ENCODE measurements around the gene PYCR2.
"Not testable (repeated sequence)": the region's sequence is repeated elsewhere in the genome, so short reads cannot be mapped to it uniquely, and the experiment has no call there.

PYCR2 gene

DNA sequence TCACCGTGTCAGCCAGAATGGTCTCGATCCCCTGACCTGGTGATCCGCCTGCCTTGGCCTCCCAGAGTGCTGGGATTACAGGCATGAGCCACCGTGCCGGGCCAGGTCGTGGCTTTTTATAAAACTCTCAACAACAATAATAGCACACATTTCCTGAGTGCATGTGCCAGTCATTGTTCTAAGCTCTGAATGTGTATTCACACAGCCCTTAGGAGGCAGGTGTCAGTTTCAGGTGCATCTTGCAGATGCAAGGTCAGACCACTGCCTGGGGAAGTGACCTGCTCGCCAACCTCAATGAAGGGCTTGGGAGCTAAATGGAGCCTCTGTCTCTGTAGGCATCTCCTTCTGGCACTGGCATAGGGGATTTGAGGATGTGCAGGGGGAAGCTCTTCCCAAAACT, 18.5 kb upstream of the PYCR2 start:
- DNase-seq (ENCODE audit: low spot score) = no peak

DNA sequence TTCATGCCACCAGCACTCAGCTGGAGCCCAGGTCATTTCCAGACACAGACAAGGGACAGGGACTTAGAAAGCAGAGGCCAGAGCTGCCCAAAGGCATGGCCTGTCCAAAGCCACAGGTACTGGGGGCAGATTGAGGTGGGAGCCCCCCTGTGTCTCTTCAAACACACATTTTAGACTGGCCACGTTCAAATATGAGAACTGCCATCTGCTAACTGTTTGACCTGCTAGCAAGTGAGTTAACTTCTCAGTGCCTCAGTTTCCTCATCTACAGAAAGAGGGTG, 17.8 kb upstream of the PYCR2 start:
- DNase-seq (ENCODE audit: low spot score) = no peak

DNA sequence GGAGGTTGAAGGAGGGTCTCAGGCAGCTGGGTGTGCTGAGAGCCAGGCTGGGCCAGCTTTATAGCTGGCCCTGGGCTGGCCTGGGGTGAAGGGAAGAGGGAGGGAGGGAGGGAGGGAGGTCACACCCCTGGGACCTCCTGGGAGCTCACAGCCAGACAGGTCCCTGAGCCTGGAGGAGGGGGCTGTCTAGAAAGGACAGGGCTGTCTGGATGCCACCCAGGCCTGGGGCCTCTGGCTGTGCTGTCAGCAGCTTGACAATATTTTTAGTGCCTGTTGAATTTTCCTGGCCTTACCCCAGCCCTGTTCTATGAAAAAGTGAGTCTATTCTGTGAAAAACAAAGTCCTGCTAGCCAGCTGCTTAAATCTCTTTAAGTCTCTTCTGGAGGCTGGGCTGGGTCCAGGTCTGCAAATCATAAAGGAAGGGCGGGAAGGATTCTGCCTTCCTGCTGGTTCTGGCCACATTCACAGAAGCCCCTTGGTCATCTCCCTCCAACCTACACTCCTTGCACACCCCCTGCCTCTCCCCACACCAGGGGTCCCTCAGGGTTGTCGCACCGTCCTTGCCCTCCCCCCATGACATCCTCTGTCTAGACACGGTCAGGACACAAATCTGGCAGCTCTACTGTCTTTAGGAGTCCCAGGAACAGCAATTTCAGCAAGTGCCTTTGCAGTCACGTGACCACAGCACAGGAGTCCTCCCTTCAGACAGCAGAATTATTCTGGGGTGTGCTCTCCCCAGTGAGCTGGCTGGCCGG, 17.3 kb upstream of the PYCR2 start, which contains the start of gene LEFTY2:
LEFTY2 (minus strand) TSS at position 34 of the 755 bp plus-strand sequence. CDS start 80 bp downstream, outside the sequence.
- DNase-seq (ENCODE audit: low spot score) = no peak

DNA sequence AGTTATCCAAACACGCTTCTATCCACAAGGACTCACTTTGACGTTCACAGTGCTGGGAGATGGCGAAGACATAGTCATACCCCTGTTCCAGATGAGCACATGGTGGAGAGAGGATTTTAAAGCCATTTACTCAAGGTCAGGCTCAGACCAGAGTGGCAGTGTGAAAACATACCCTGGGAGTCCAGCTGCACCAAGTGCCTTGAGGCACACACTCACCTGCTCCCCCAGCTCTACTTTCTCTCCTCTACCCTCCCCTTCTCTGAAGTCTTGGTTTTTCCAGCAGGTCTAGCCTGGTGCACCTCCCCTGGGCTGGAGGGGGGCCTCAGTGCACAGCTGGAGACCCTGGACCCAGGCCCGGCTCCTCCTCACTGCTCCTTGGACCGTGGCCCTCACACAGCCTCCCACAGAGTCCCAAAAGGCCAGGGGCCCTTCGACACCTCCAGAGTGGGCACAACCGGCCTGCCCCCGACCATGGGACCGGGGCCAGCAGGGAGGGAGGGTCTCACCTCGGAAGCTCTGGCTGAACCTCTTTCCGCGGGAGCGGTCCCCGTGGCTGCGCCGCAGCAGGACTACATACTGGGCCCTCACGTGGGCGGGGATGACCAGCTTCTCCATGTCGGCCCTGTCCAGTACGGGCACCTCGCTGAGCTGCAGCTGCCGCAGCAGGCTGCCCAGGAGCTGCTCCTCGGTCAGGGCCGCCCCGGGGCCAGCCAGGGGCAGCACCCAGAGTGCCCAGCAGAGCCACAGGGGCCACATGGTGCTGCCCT, 16.5 kb upstream of the PYCR2 start:
- DNase-seq (ENCODE audit: low spot score) = no peak

DNA sequence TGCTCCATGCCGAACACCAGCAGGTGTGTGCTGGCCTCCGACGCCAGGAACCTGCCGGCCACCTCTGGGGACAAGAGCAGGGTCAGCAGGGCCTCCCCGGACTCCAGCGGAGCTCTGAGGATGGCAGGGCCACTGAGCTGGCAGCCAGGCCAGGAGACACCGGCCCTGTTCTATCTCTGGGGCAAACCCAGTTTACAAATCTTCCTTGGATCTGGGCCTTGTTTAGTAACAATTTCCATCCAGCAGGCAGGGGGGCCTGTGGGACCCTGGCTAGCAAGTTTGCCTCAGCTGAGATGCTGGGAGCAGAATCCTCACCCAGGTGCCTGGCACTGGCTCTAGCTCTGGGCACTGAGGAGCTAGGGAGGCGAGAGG, 15.9 kb upstream of the PYCR2 start:
- not testable (repeated sequence) for DNase-seq (ENCODE audit: low spot score)

DNA sequence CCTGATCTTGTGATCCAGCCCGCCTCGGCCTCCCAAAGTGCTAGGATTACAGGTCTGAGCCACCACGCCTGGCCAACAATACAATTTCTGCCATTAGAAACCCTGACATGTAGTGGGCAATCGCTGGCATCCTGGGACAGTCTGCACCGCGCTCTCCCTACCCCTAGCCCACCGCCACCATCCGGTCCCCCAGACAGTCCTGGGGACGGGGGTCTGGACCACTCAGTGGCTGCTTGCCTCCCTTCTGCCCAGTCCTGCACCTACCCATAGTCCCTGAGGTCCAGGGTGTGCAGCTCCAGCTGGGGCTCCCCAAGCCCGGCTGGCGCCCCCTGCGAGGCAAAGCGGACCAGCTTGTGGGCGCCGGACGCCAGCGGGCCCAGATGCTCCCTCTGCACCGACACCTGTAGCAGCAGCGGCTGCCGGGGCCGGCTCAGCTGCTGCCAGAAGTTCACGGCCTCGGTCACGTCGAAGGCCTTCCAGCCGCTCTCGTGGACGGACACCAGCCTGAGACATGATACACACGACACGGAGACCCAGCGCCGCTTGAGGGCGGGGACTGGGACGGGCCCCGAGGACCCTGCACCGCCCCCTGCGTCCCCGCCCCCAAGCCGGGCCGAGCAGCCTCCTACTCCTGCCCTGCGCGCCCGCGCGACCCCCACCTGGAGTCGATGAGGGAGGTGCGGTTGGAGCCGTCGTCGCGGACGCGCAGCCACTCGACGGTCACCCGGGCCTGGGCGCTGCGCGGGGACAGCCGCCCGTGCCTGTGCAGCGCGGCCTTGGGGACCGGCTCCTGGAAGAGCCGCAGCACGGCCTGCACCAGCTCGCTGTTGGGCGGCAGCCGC, 15.3 kb upstream of the PYCR2 start:
- not testable (repeated sequence) for DNase-seq (ENCODE audit: low spot score)

DNA sequence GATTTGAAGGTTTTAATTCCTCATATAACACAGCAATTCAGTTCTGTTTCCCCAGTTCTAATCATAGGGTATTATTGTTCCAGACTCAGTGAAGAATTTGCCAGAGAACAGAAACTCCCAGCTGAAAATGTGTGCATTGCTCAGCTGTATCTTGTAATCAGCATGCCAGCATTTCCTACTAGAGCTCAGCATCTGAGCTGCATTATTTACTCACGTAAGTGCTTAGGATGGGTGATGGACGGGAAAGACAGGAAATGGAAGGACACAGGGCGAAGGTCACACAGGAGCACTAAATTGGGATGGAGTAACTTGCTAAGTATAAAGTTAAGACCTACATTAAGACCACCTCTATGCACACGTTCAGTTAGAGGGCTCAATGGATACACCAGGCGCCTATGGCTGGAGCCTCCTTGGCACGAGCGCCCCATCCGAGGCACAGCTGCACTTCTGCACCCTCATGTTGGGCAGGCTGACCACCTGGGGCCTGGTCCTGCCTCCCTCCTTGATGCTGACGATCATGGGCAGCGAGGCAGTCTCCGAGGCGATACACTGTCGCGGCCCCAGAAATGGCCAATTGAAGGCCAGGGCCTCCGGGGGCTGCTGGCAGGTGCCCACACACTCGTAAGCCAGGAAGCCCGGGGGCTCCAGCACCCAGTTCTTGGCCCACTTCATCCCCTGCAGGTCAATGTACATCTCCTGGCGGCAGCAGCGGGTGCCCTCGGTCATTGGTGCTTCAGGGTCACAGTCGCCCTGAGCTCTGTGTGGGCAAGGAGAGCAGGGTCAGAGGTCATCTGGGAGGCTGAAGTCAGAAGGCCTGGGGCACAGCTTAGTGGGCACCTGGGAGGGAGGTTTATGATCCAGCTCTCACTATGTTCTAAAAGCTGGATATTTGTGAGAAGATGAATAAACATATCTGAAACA, 13.3 kb upstream of the PYCR2 start:
- no peak for DNase-seq (ENCODE audit: low spot score)

DNA sequence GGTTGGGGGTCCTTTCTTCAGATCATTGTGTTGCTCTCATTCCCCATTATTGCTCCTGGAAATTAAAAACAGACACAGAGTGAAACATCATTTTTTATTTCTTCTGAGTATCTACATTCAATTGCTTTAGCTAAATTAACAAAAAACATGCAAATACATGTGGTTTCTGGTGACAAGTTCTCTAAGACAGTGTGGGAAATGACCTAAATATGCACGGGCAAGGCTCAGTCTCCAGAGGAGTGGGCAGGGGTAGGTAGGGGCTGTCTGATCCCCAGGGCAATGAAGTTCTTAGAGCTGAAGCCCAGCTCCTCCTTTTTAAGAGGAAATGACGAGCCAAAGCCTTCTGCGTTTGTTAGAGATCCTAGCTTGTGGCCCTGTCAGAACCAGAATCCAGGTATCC, 12.5 kb upstream of the PYCR2 start:
- DNase-seq (ENCODE audit: low spot score) = no peak

DNA sequence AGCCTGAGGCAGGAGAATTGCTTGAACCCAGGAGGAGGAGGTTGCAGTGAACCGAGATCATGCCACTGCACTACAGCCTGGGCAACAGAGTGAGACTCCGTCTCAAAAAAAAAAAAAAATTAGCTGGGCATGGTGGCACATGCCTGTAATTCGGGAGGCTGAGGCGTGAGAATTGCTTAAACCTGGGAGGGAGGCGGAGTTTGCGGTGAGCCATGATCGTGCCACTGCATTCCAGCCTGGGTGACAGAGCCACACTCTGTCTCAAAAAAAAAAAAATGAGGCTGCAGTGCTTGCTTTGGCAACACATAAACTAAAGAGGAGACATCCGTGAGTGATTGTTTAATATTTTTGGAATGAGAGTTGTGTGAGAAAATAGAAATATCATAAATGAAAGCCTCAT, 12.0 kb upstream of the PYCR2 start:
- not testable (repeated sequence) for DNase-seq (ENCODE audit: low spot score)

DNA sequence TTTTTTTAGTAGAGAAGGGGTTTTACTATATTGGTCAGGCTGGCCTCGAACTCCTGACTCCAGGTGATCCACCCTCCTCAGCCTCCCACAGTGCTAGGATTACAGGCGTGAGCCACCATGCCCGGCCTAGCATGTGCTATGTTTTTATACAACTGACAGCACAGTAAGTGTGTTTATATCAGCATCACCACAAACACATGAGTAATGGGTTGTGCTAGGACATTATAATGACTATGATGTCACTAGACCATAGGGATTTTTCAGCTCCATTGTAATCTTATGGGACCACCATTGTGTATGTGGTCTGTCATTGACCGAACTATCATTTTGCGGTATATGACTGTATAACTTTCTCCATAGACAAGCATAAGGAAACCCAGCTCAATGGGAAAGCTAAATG, 10.7 kb upstream of the PYCR2 start:
- DNase-seq (ENCODE audit: low spot score) = no peak

DNA sequence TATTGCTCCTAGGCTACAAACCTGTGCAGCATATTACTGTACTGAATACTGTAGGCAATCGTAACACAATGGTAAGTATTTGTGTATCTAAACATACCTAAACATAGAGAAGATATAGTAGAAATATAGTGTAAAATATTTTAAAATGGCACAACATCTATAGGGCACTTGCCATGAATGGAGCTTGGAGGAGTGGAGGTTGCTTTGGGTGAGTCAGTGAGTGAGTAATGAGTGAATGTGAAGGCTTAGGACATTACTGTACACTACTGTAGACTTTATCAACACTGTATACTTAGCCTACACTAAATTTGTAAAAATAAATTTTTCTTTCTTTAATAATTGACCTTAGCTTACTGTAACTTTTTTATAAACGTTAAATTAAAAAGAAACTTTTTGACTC, 9.0 kb upstream of the PYCR2 start:
- no peak for DNase-seq (ENCODE audit: low spot score)

DNA sequence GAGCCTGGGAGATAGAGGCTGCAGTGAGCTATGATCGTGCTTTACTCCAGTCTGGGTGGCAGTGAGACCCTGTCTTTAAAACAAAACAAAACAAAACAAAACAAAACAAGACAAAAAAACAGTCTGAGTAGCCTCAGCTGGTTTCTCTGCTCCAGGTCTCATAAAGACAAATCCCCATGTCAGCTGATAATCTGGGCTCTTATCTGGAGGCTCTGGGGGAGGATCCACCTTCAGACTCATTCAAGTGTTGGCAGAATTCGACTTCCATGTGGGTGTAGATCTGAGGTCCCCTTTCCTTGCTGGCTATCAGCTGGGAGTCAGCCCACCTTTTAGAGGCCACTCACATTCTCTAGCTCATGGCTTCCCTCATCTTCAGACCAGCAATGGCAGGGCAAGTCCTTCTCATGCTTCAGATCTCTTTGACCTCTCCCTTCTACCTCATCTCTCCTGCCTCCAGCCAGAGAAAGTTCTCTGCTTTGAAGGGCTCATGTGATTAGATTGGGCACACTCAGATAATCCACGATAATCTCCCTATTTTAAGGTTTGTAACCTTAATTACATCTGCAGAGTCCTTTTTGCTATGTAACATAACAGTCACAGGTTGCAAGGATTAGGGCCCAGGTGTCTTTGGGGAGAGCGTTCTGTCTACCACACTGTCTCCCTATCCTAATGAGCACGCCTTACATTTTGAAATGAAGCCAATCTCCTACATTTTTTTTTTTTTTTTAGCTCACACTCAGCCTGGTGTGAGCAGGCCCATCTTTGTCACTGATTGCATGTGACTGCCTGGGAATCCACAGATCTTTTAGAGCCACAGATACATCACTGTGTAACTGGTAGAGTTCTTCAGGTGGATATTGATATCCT, 7.5 kb upstream of the PYCR2 start:
- no peak for DNase-seq (ENCODE audit: low spot score)

DNA sequence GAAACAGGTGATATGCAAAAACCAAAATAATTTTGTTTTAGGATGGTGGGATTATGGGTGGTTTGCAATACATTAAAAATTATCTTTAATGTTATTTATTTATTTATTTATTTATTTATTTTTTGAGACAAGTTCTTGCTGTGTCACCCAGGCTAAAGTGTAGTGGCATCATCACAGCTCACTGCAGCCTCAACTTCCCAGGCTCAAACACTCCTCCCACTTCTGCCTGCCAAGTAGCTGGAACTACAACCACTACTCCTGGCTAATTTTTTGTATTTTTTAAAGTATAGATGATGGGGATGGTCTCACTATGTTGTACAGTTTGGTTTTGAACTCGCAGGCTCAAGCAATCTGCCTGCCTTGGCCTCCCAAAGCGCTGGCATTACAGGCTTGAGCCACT, 6.5 kb upstream of the PYCR2 start:
- DNase-seq (ENCODE audit: low spot score) = no peak

DNA sequence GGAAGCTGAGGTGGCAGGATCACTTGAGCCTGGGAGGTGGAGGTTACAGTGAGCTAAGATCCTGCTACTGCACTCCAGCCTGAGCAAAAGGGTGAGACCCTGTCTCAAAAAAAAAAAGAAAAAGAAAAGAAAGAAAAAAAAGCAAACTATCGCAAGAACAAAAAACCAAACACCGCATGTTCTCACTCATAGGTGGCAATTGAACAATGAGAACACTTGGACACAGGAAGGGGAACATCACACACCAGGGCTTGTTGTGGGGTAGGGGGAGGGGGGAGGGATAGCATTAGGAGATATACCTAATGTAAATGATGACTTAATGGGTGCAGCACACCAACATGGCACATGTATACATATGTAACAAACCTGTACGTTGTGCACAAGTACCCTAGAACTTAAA, 5.4 kb upstream of the PYCR2 start:
- DNase-seq (ENCODE audit: low spot score) = not testable (repeated sequence)

DNA sequence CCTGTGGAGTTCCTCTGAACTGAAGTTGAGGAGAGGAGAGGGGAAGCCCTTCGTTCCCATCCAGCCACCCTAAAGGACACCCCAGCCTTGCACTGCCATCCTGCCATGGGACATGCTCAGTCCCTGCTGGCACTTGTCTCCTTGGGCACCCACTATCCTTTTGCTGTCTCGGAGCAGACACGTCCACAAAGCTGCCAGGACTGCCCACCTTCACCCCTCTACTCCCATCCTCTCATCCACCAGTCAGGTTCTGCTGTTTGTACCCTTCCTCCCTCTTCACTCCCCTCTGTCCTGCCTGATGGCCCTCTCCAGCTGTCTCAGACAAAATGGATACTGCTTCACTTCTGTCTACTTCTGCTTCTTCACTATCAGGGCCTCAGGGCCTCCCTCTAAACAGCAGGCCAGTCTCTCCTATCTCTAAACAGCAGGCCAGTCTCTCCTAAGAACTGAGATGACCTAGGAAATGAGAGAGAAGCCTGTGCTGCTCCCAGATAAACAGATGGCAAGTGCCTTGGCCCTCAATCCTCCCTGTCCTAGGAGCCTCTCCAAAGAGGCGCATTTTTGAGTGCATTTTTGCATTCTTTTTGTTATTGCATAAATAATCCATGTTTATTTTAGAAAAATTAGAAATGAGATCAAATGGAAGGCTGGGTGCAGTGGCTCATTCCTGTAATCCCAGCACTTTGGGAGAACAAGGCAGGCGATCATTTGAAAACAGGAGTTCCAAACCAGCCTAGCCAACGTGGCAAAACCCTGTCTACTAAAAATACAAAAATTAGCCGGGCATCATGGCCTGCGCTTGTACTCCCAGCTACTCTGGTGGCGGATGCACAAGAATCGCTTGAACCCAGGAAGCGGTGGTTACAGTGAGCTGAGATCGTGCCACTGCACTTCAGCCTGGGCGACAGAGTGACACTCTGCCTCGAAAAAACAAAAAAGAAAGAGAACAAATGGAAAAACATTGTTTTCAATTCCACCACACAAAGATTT, 4.4 kb upstream of the PYCR2 start:
- DNase-seq (ENCODE audit: low spot score) = no peak

DNA sequence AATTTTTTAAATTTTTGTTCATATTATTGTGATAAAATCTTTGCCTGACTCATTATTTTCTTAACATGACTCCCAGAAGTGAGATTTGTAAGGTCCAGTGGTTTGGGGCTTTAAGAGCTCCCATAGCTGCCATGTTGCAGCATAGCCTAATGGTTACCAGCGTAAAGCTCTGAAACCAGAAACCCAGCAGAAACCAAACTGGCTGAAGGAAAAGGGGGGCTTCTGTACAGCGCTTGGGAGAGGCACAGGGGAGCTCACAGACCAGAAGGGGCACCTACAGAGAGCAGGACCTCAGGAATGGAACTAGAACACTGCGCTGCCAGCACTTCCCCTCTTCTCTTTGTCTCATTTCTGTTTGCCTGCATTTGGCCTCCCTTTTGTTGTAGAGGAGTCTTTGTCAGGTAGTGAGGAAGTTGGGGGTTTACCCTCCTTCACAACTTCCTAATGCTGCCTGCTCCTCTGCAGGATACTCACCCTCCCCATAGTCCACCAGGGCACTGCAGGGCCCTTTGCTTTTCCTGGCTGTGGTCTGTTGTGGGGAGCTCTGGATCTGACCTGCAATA, 2.6 kb upstream of the PYCR2 start:
- no peak for DNase-seq (ENCODE audit: low spot score)

DNA sequence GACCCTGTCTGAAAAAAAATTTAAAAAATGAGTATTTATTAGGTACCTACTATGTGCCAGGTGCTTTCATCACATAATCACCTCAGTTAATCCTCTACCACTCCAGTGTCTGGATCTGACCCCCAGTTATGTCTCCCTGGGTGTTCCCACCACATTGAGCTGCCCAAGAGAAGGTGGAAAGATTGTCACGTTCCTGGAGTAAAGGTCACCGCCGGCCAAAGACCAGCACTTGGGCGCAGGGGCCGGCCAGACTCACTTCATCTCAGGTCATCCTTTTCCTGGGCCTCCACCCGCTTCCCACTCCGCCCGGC, 714 bp downstream of the PYCR2 start:
- no peak for DNase-seq (ENCODE audit: low spot score)

DNA sequence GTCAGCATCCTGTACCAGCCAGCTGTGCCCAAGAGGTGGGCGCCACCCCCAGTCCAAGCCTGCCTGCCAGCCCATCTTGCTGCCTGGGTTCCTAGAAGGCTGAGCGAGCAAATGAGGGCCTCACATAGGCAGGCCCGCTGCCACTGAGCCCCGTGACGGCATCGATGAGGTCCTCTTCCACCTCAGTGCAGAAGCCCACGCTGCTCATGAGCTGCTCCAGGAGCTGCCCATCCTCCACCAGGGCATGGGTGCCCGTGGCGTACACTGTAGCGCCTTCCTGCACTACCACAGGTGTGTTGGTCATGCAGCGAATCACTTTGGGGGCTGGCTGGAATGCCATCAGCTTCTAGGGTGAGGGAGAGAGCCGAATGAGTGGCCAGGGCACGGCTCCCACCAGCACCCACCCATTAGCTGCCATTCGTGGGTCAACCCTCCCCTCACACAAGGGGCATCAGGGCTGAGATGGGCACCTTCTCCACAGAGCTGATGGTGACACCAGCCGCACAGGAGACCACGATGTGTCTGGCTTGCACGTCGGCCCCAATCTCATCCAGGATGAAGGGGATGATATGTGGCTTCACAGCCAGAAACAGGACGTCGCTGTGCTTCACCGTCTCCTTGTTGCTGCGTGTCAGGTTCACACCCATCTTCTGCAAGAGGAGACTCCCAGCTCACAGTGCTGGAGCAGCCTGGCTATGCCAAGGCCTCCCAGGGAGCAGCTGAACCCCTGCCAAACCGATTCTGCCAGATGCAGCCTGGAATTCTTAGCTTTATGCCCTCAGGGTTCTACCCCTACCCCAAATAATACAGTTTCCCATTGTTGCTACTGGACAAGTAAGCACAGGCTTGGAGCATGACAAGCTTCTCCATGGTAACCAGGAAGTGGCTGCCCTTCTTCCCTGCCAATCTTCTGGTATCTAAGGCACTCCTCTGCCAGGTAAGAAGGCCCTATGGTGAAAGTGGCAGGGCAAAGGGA, 2.0 kb downstream of the PYCR2 start:
- no peak for DNase-seq (ENCODE audit: low spot score)

All from HuH-7 (cell line).